T-helper 2 cell treated with Interferon-gamma antibody and Interleukin-4, amounts not matched to agents 5 μg/mL and 100 μg/mL, for 36 hours (primary cell): Measurements from ENCODE around the gene HSPH1.
"Not testable (repeated sequence)": the region's sequence is repeated elsewhere in the genome, so short reads cannot be mapped to it uniquely, and the experiment has no call there.

ENCODE experiments used
- DNase-seq: peaks from one replicate; pipeline ENCODE4 v3.0.0; 2021; ENCODE audit warnings: low spot score
- H3K27ac Mint-ChIP-seq: one replicate; pipeline ENCODE4 v1.8.0; 2021; ENCODE audit warnings: mild to moderate bottlenecking, mixed read lengths
- H3K27me3 Mint-ChIP-seq: one replicate; pipeline ENCODE4 v1.8.0; 2021; ENCODE audit warnings: low read depth, mixed read lengths
- H3K36me3 Mint-ChIP-seq: one replicate; pipeline ENCODE4 v1.8.0; 2021; ENCODE audit warnings: low read depth, mixed read lengths
- H3K4me1 Mint-ChIP-seq: one replicate; pipeline ENCODE4 v1.8.0; 2021; ENCODE audit warnings: low read depth, mixed read lengths
- H3K4me3 Mint-ChIP-seq: one replicate; pipeline ENCODE4 v1.8.0; 2022; ENCODE audit warnings: mild to moderate bottlenecking, moderate library complexity, mixed read lengths
- H3K9me3 Mint-ChIP-seq: one replicate; pipeline ENCODE4 v1.8.0; 2021; ENCODE audit warnings: mixed read lengths

HSPH1 gene

DNA sequence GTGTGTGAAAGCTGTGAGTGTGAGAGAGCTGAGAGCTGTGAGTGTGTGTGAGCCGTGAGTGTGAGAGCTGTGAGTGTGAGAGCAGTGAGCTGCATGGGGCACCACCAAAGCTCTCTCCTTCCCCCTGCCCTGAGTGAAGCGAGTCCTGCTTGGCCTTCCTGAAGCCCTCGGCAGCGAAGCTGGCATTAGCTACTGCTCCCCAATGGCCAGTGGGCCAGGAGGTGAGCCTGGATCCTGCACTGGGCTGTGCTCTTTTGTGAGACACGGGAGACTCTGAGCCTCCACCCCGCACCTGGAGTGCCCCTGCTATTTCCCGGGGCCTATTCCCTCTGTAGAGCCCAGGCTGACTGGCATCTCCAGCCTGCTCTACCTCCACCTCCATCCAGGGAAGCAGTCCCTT lies 51.5 kb downstream of the HSPH1 start:
- no peak for DNase-seq
- Mint-ChIP-seq H3K36me3 (no peaks in the 10 kb centered on the region), H3K9me3 (no peaks in the 10 kb centered on the region), H3K27ac (no peak overlapping the region), H3K4me1 (no peaks in the 10 kb centered on the region), H3K27me3 (peaks cover 20% of the 10 kb centered on the region), H3K4me3 (no peak overlapping the region)

DNA sequence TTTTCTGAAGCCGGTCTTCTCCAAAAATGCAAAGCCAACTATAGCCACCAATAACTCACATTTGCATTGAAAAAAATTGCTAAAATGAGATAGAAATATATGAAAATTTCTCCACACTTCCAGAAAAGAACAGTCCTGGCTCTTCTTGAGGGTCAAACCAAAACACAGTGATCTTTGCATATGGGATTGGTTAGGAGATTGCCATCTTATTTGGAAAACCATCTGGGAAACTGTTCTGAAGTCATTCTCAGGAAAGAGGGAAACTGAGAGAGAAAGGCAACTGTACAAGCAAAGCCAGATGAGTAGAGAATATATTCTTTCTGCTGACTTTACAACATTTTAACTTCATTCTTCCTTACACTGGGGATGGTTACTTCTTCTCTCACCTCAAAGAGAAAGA lies 54.6 kb downstream of the HSPH1 start:
- no peaks in the 10 kb centered on the region for H3K4me1 Mint-ChIP-seq
- H3K36me3 Mint-ChIP-seq, result no peaks in the 10 kb centered on the region
- no peak overlapping the region for H3K27ac Mint-ChIP-seq
- peaks cover 16% of the 10 kb centered on the region for H3K27me3 Mint-ChIP-seq
- no peaks in the 10 kb centered on the region for H3K9me3 Mint-ChIP-seq
- DNase-seq, result no peak
- no peak overlapping the region for H3K4me3 Mint-ChIP-seq

DNA sequence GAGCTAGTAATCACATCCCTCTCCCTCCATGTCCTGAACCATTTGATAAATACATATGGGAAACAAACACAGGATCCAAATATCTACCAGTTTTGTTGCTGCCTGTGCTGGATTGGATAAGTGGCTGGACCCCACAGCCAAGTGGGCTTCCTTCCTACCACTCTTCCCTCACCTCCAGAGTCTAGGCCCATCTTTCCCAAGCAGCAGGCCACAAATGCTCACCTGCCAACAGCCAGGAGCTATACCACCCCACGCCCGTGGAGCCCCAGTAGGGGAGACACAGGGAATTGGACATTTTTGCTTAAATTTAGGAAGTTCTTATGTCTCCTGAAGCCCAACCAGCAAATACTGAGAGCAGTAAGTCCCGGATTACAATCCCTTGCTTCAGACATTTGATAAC lies 55.8 kb downstream of the HSPH1 start:
- no peaks in the 10 kb centered on the region for H3K36me3 Mint-ChIP-seq

GRCh38 chr13:31105020-31105795 lies 56.5 kb downstream of the HSPH1 start:
- no peak overlapping the region for H3K4me3 Mint-ChIP-seq
- H3K27ac Mint-ChIP-seq, result no peak overlapping the region
- no peaks in the 10 kb centered on the region for H3K4me1 Mint-ChIP-seq
- H3K36me3 Mint-ChIP-seq, result no peaks in the 10 kb centered on the region
- no peaks in the 10 kb centered on the region for H3K9me3 Mint-ChIP-seq
- no peak for DNase-seq
- peaks cover 32% of the 10 kb centered on the region for H3K27me3 Mint-ChIP-seq

More for the DNA sequence above, 55.8 kb downstream of the HSPH1 start:
- no peak for DNase-seq
- Mint-ChIP-seq H3K27ac (no peak overlapping the region), H3K27me3 (peaks cover 26% of the 10 kb centered on the region), H3K4me3 (no peak overlapping the region), H3K4me1 (no peaks in the 10 kb centered on the region), H3K9me3 (no peaks in the 10 kb centered on the region)

DNA sequence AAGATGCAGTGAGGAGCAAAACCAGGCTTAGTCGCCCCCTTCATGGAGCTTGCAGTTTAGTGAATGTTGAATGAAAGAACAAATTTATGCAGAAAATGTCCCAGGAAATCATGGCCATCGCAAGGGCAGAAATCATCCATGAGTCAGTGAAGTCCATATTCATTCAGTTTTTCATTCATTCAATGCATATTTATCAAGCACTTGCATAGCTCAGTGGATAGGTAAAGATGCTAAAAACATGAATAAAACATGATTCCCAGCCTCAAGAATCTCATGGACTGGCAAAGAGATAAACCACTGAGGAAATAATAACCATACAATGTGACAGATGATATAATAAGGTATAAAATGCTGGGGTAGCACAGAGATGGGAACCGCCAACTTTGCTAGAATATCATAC lies 58.8 kb downstream of the HSPH1 start:
- DNase-seq, result no peak
- Mint-ChIP-seq H3K4me3 (no peak overlapping the region), H3K27me3 (peaks cover 50% of the 10 kb centered on the region), H3K4me1 (no peaks in the 10 kb centered on the region), H3K9me3 (no peaks in the 10 kb centered on the region), H3K27ac (no peak overlapping the region), H3K36me3 (no peaks in the 10 kb centered on the region)

DNA sequence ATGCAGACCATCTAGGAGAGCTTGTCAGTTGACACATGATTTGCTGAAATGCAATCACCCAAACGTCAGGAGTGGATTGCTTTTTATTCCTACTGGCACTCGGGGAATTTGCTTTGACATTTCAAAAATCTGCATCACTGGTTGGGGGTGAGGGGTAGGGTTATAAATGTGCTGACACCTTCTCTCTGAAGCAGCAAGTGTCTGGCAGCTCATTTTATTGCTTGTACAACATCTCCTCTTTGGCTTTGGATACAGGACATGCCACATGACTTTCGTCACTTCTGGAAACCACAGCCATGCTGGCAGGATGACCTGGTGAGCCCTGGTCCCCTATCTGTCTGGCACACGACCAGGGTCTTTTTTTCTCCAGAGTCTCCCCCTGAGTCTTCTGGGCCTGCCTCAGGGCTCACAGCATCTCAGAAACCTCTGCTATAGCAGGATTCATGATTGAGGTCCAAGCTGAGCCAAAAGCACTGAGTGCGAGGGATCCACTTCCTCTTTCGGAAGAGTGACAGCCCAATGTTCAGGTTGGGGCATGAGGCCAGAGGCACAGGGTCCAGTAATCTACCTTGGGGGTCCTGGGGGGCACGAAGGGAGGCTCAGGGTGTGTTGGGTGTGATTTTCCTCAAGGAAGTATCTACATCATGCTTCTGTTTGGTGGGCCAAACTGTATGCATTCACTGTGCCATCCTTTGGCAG lies 60.1 kb downstream of the HSPH1 start:
- peaks cover 58% of the 10 kb centered on the region for H3K27me3 Mint-ChIP-seq
- no peaks in the 10 kb centered on the region for H3K4me1 Mint-ChIP-seq
- no peak for DNase-seq
- H3K9me3 Mint-ChIP-seq, result no peaks in the 10 kb centered on the region
- no peak overlapping the region for H3K4me3 Mint-ChIP-seq
- H3K36me3 Mint-ChIP-seq, result no peaks in the 10 kb centered on the region
- H3K27ac Mint-ChIP-seq, result no peak overlapping the region

GRCh38 chr13:31100721-31101120 lies 61.0 kb downstream of the HSPH1 start:
- H3K36me3 Mint-ChIP-seq, result no peaks in the 10 kb centered on the region
- no peak overlapping the region for H3K27ac Mint-ChIP-seq
- H3K4me1 Mint-ChIP-seq, result no peaks in the 10 kb centered on the region
- H3K9me3 Mint-ChIP-seq, result no peaks in the 10 kb centered on the region
- peaks cover 60% of the 10 kb centered on the region for H3K27me3 Mint-ChIP-seq
- no peak overlapping the region for H3K4me3 Mint-ChIP-seq
- DNase-seq, result no peak

DNA sequence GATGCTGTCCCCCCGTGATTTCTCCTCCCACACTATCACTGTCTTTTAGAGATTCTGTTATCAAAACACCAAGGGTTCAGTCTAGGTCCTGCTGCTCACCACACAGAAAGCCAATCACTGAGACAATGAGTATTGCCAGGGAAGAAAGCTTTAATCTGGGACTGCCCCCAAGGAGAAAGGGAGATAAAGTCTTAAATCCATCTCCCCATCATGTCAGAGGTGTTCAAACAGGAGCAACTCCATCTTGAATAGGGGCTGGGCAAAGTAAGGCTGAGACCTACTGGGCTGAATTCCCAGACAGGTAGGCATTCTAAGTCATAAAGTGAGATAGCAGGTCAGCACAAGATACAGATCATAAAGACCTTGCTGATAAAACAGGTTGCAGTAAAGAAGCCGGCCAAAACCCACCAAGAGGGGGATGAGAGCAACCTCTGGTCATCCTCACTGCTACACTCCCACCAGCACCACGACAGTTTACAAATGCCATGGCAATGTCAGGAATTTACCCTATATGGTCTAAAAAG lies 63.7 kb downstream of the HSPH1 start:
- not testable (repeated sequence) for H3K4me1 Mint-ChIP-seq, H3K4me3 Mint-ChIP-seq, H3K27ac Mint-ChIP-seq, H3K9me3 Mint-ChIP-seq, H3K36me3 Mint-ChIP-seq, DNase-seq
- H3K27me3 Mint-ChIP-seq, result peaks cover 50% of the 10 kb centered on the region

GRCh38 chr13:31096654-31097302 lies 64.9 kb downstream of the HSPH1 start:
- Mint-ChIP-seq H3K4me1 (no peaks in the 10 kb centered on the region), H3K36me3 (no peaks in the 10 kb centered on the region), H3K4me3 (no peak overlapping the region), H3K9me3 (no peaks in the 10 kb centered on the region), H3K27ac (no peak overlapping the region), H3K27me3 (peaks cover 41% of the 10 kb centered on the region)
- no peak for DNase-seq

DNA sequence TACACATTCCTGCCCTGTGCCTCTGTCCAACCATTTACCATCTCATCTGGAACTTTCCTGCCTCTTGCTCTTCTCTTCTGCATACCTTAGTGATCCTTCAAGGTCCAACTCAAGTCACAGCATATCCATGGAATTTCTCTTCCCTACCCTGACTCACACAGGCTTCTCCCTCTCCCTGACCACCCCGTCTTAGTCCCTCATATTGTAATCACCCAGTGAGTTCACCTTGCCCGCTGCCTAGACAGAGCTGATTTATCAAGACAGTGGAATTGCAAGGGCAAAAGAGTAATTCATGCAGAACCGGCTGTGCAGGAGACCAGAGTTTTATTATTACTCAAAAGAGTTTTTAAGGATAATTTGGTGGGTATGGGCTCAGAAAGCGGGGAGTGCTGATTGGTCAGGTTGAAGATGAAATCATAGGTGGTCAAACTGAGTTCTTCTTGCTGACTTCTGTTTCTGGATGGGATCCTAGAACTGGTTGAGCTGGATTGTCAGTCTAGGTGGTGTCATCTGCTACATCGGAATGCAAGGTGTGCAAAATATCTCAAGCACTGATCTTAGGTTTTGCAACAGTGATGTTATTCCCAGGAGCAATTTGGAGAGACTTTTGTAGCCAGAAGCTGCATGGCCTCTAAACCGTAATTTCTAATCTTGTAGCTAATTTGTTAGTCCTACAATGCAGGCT lies 67.2 kb downstream of the HSPH1 start:
- Mint-ChIP-seq H3K9me3 (no peaks in the 10 kb centered on the region), H3K36me3 (no peaks in the 10 kb centered on the region), H3K27me3 (peaks cover 28% of the 10 kb centered on the region), H3K27ac (no peak overlapping the region), H3K4me1 (no peaks in the 10 kb centered on the region), H3K4me3 (no peak overlapping the region)
- no peak for DNase-seq

DNA sequence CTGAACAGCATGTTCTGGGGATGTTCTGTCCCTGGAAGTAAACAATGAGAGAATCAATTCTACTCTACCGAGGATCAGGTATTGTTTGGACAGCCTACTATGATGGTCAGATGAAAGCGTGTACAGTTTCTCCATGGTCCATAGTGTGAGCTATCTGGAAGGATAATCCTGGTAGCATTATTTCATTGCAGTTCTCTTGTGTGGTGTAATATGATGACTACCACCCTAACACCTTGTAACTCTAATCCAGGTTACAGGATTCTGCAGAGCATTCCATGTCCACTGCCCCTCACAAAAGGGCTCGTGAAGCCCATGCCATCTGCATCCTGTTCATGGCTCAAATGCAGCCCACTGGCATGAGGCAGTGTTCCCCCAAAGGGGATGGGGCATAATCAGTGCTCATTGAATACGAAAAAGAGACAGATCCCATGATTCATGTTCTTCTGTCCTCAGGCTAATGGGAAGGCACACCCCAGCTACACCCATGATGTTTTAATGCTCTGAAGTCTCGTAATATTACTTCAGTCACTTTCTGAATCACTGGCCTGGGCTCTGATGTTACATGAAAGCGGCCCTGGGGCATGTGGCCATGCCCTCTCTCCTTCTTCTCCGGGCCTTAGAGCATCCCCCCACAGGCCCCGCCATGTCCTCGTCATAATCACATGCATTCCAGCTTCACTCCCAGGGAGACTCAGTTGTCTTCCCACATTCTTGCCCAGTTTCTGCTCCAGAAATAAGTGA lies 68.4 kb downstream of the HSPH1 start:
- no peaks in the 10 kb centered on the region for H3K36me3 Mint-ChIP-seq
- H3K27ac Mint-ChIP-seq, result no peak overlapping the region

GRCh38 chr13:31092646-31093045 lies 69.1 kb downstream of the HSPH1 start:
- Mint-ChIP-seq H3K27me3 (peaks cover 14% of the 10 kb centered on the region), H3K27ac (no peak overlapping the region), H3K36me3 (no peaks in the 10 kb centered on the region), H3K9me3 (no peaks in the 10 kb centered on the region), H3K4me1 (no peaks in the 10 kb centered on the region), H3K4me3 (no peak overlapping the region)
- no peak for DNase-seq

More for the DNA sequence above, 68.4 kb downstream of the HSPH1 start:
- DNase-seq, result no peak
- no peak overlapping the region for H3K4me3 Mint-ChIP-seq
- peaks cover 19% of the 10 kb centered on the region for H3K27me3 Mint-ChIP-seq
- H3K9me3 Mint-ChIP-seq, result no peaks in the 10 kb centered on the region
- H3K4me1 Mint-ChIP-seq, result no peaks in the 10 kb centered on the region

- H3K27ac Mint-ChIP-seq, result no peak overlapping the region
- no peaks in the 10 kb centered on the region for H3K9me3 Mint-ChIP-seq
- no peaks in the 10 kb centered on the region for H3K4me1 Mint-ChIP-seq
Observed at GRCh38 chr13:31090961-31091624, 70.6 kb downstream of the HSPH1 start.

More at GRCh38 chr13:31090961-31091624, 70.6 kb downstream of the HSPH1 start:
- Mint-ChIP-seq H3K27me3 (peaks cover 6% of the 10 kb centered on the region), H3K4me3 (no peak overlapping the region), H3K36me3 (no peaks in the 10 kb centered on the region)
- no peak for DNase-seq
